WTC11 (cell line): ENCODE data around the gene BASP1. TPM values are rescaled to one million over a fixed set of nuclear protein-coding genes. Genes with fewer than 3 reads are reported as not detected.

ENCODE experiments used
- ATAC-seq: fragments of 200-7000 bp; cut with Tn5 transposase; 2 replicates; pipeline ENCODE4 v1.10.0; 2021; ENCODE audit warnings: mild to moderate bottlenecking, moderate library complexity
- CTCF ChIA-PET: fragments of 300-600 bp; sonication (Branson Sonifier 250); formaldehyde crosslinking; loops from one replicate; lab custom pipeline; 2021; ENCODE audit warnings: antibody characterized with exemption; lab: Charles Lee
- POLR2A ChIA-PET: fragments of 350-600 bp; sonication (Branson Sonifier 250); formaldehyde crosslinking; loops from one replicate; lab custom pipeline; 2021; ENCODE audit warnings: antibody characterized with exemption; lab: Charles Lee
- DNase-seq: peaks from one replicate; pipeline ENCODE4 v3.0.0; 2021; ENCODE audit warnings: low spot score
- H3K27ac Mint-ChIP-seq: 2 replicates; pipeline ENCODE4 v1.8.0; 2021; ENCODE audit warnings: mixed read lengths
- H3K27me3 Mint-ChIP-seq: 2 replicates; pipeline ENCODE4 v1.8.0; 2021; ENCODE audit warnings: low read depth, mild to moderate bottlenecking, moderate library complexity, mixed read lengths
- H3K36me3 Mint-ChIP-seq: 2 replicates; pipeline ENCODE4 v1.8.0; 2021; ENCODE audit warnings: mixed read lengths
- H3K4me1 Mint-ChIP-seq: 2 replicates; pipeline ENCODE4 v1.8.0; 2022; ENCODE audit warnings: mixed read lengths
- H3K4me3 Mint-ChIP-seq: 2 replicates; pipeline ENCODE4 v1.8.0; 2021; ENCODE audit warnings: mild to moderate bottlenecking, moderate library complexity, mixed read lengths
- H3K9me3 Mint-ChIP-seq: 2 replicates; pipeline ENCODE4 v1.8.0; 2021; ENCODE audit warnings: mixed read lengths
- ATF3 ChIP-seq: sonication (generic); formaldehyde crosslinking; conservative IDR thresholded peaks from 2 replicates; pipeline ENCODE4 v1.8.1; 2022; ENCODE audit warnings: mild to moderate bottlenecking, missing genetic modification reagents
- CREB1 ChIP-seq: sonication (generic); formaldehyde crosslinking; IDR thresholded peaks from 2 replicates; pipeline ENCODE4 v1.8.0; 2023; ENCODE audit warnings: mild to moderate bottlenecking, missing genetic modification reagents
- CREM ChIP-seq: sonication (generic); formaldehyde crosslinking; IDR thresholded peaks from 2 replicates; pipeline ENCODE4 v1.8.1; 2022; ENCODE audit warnings: mild to moderate bottlenecking, missing genetic modification reagents, moderate library complexity
- ERG ChIP-seq: fragments of 250-450 bp; sonication (Bioruptor Pico); IDR thresholded peaks from 2 replicates; pipeline ENCODE4 v1.8.0; 2021; ENCODE audit warnings: mild to moderate bottlenecking
- ESRRA ChIP-seq: sonication (generic); formaldehyde crosslinking; IDR thresholded peaks from 2 replicates; pipeline ENCODE4 v1.8.1; 2022; ENCODE audit warnings: mild to moderate bottlenecking, missing genetic modification reagents, borderline replicate concordance
- ETV6 ChIP-seq: sonication (generic); formaldehyde crosslinking; IDR thresholded peaks from 2 replicates; pipeline ENCODE4 v1.8.1; 2022; ENCODE audit warnings: mild to moderate bottlenecking, missing genetic modification reagents
- FOXJ3 ChIP-seq: sonication (generic); formaldehyde crosslinking; IDR thresholded peaks from 2 replicates; pipeline ENCODE4 v1.9.0; 2021; ENCODE audit warnings: missing genetic modification reagents, mild to moderate bottlenecking, borderline replicate concordance
- HMGA2 ChIP-seq: fragments of 250-450 bp; sonication (Bioruptor Pico); IDR thresholded peaks from 2 replicates; pipeline ENCODE4 v1.4.0; 2021; ENCODE audit warnings: mild to moderate bottlenecking, moderate library complexity
- KAT7 ChIP-seq: sonication (generic); formaldehyde crosslinking; IDR thresholded peaks from 2 replicates; pipeline ENCODE4 v1.8.1; 2023; ENCODE audit warnings: missing genetic modification reagents, mild to moderate bottlenecking, borderline replicate concordance
- MXD4 ChIP-seq: fragments of 250-450 bp; sonication (Bioruptor Pico); IDR thresholded peaks from 2 replicates; pipeline ENCODE4 v1.8.0; 2021; ENCODE audit warnings: mild to moderate bottlenecking, moderate library complexity, borderline replicate concordance
- MYBL2 ChIP-seq: sonication (generic); formaldehyde crosslinking; IDR thresholded peaks from 2 replicates; pipeline ENCODE4 v1.8.1; 2023; ENCODE audit warnings: mild to moderate bottlenecking, moderate library complexity, missing genetic modification reagents
- NFYB ChIP-seq: sonication (generic); formaldehyde crosslinking; conservative IDR thresholded peaks from 2 replicates; pipeline ENCODE4 v1.8.0; 2022; ENCODE audit warnings: low read depth, missing genetic modification reagents
- NR2C2 ChIP-seq: sonication (generic); formaldehyde crosslinking; IDR thresholded peaks from 2 replicates; pipeline ENCODE4 v1.8.0; 2022; ENCODE audit warnings: mild to moderate bottlenecking, missing genetic modification reagents
- NR3C1 ChIP-seq: sonication (generic); formaldehyde crosslinking; conservative IDR thresholded peaks from 2 replicates; pipeline ENCODE4 v1.8.1; 2023; ENCODE audit warnings: low read depth, mild to moderate bottlenecking, missing genetic modification reagents
- PRDM15 ChIP-seq: sonication (generic); formaldehyde crosslinking; IDR thresholded peaks from 2 replicates; pipeline ENCODE4 v1.8.0; 2022; ENCODE audit warnings: missing genetic modification reagents
- PREB ChIP-seq: sonication (generic); formaldehyde crosslinking; IDR thresholded peaks from 2 replicates; pipeline ENCODE4 v1.8.1; 2022; ENCODE audit warnings: mild to moderate bottlenecking, missing genetic modification reagents, moderate library complexity, borderline replicate concordance
- PRRX2 ChIP-seq: fragments of 250-450 bp; sonication (Bioruptor Pico); IDR thresholded peaks from 2 replicates; pipeline ENCODE4 v1.8.0; 2021; ENCODE audit warnings: mild to moderate bottlenecking
- TEAD4 ChIP-seq: sonication (generic); formaldehyde crosslinking; IDR thresholded peaks from 2 replicates; pipeline ENCODE4 v1.8.0; 2022; ENCODE audit warnings: mild to moderate bottlenecking, missing genetic modification reagents
- ZMAT4 ChIP-seq: fragments of 250-450 bp; sonication (Bioruptor Pico); IDR thresholded peaks from 2 replicates; pipeline ENCODE4 v1.9.0; 2021; ENCODE audit warnings: mild to moderate bottlenecking
- ZNF219 ChIP-seq: sonication (generic); formaldehyde crosslinking; IDR thresholded peaks from 2 replicates; pipeline ENCODE4 v1.8.0; 2023; ENCODE audit warnings: missing genetic modification reagents, mild to moderate bottlenecking, borderline replicate concordance
- ZNF232 ChIP-seq: sonication (generic); formaldehyde crosslinking; IDR thresholded peaks from 2 replicates; pipeline ENCODE4 v1.8.0; 2022; ENCODE audit warnings: mild to moderate bottlenecking, missing genetic modification reagents
- ZNF317 ChIP-seq: sonication (generic); formaldehyde crosslinking; IDR thresholded peaks from 2 replicates; pipeline ENCODE4 v1.8.1; 2023; ENCODE audit warnings: low read depth, mild to moderate bottlenecking, moderate library complexity, missing genetic modification reagents, borderline replicate concordance
- ZNF423 ChIP-seq: fragments of 250-450 bp; sonication (Bioruptor Pico); IDR thresholded peaks from 2 replicates; pipeline ENCODE4 v2.1.2; 2022; ENCODE audit warnings: mild to moderate bottlenecking, moderate library complexity
- total RNA-seq: library from RNA; stranded (reverse); gene quantifications from 3 replicates; pipeline ENCODE4 v1.2.3, GENCODE V29; 2021

Gene BASP1
- total RNA-seq, 1 experiment from 2014 or later = 108 TPM

GRCh38 chr5:17182494-17182893 lies 34.9 kb upstream of the BASP1 start:
- ATAC-seq (no peak), DNase-seq (no peak)
- CTCF ChIA-PET = no interaction called here
- no peaks in the 10 kb centered on the region for H3K36me3 Mint-ChIP-seq
- POLR2A ChIA-PET = no interaction called here
- H3K9me3 Mint-ChIP-seq = no peaks in the 10 kb centered on the region; the same call in 1 of the 2 replicates
- no peaks in the 10 kb centered on the region for H3K27me3 Mint-ChIP-seq
- no peak for TF ChIP-seq ESRRA (CRISPR knock-in tag)
- no peak for TF ChIP-seq PREB (CRISPR knock-in tag)
- TF ChIP-seq MYBL2 = no peak
- TF ChIP-seq NR2C2 (CRISPR knock-in tag) = no peak
- TF ChIP-seq ZNF232 (CRISPR knock-in tag) = no peak
- no peak for TF ChIP-seq FOXJ3 (CRISPR knock-in tag)
- TF ChIP-seq ATF3 (CRISPR knock-in tag) = no peak
- no peak for TF ChIP-seq MXD4
- no peak for TF ChIP-seq ZNF423 (CRISPR knock-in tag)
- TF ChIP-seq NR3C1 (CRISPR knock-in tag) = no peak
- TF ChIP-seq NFYB = no peak
- no peak for TF ChIP-seq HMGA2 (CRISPR knock-in tag)
- no peak overlapping the region for H3K4me3 Mint-ChIP-seq
- H3K4me1 Mint-ChIP-seq = no peaks in the 10 kb centered on the region
- H3K27ac Mint-ChIP-seq = no peak overlapping the region

GRCh38 chr5:17182981-17183380 lies 34.5 kb upstream of the BASP1 start:
- ChIA-PET POLR2A (no interaction called here), CTCF (no interaction called here)
- H3K27ac Mint-ChIP-seq = no peak overlapping the region
- TF ChIP-seq CREB1 (no peak), PRRX2 (CRISPR knock-in tag) (no peak), ZNF219 (no peak), ZNF317 (CRISPR knock-in tag) (no peak), ERG (CRISPR knock-in tag) (no peak), KAT7 (no peak), ZNF423 (CRISPR knock-in tag) (no peak), PRDM15 (CRISPR knock-in tag) (no peak), ZMAT4 (CRISPR knock-in tag) (no peak), TEAD4 (CRISPR knock-in tag) (no peak), ETV6 (CRISPR knock-in tag) (no peak), CREM (CRISPR knock-in tag) (no peak), PREB (CRISPR knock-in tag) (no peak)
- no peak overlapping the region for H3K4me3 Mint-ChIP-seq
- DNase-seq (no peak), ATAC-seq (no peak)
- H3K4me1 Mint-ChIP-seq = no peaks in the 10 kb centered on the region
- H3K9me3 Mint-ChIP-seq = no peaks in the 10 kb centered on the region; the same call in 1 of the 2 replicates
- no peaks in the 10 kb centered on the region for H3K27me3 Mint-ChIP-seq
- no peaks in the 10 kb centered on the region for H3K36me3 Mint-ChIP-seq
